HepG2 (cell line): ENCODE data around the gene ATAD1. TPM values are rescaled to one million over a fixed set of nuclear protein-coding genes. Genes with fewer than 3 reads are reported as not detected.

Experiments used
- BCL6 ChIP-seq: IDR thresholded peaks from 2 replicates; pipeline ENCODE4 v1.6.1; 2016; ENCODE audit warnings: missing genetic modification reagents, missing compliant biosample characterization
- CBFB ChIP-seq: sonication (generic); formaldehyde crosslinking; IDR thresholded peaks from 2 replicates; pipeline ENCODE4 v1.4.0; 2020; ENCODE audit warnings: missing genetic modification reagents
- HMGA1 ChIP-seq: sonication (generic); formaldehyde crosslinking; conservative IDR thresholded peaks from 2 replicates; pipeline ENCODE4 v1.4.0; 2020; ENCODE audit warnings: missing genetic modification reagents
- JDP2 ChIP-seq: sonication (generic); formaldehyde crosslinking; IDR thresholded peaks from 2 replicates; pipeline ENCODE4 v1.8.1; 2022; ENCODE audit warnings: missing genetic modification reagents, borderline replicate concordance
- RBM22 ChIP-seq: fragments of 200-400 bp; formaldehyde crosslinking; optimal IDR thresholded peaks from 2 replicates; pipeline ENCODE3; 2017; ENCODE audit warnings: mild to moderate bottlenecking, low read length, moderate library complexity
- TBX3 ChIP-seq: fragments of 450-650 bp; IDR thresholded peaks from 2 replicates; pipeline ENCODE4 v1.6.1; 2017; ENCODE audit warnings: antibody characterized with exemption, mild to moderate bottlenecking, inconsistent platforms, borderline replicate concordance
- TEAD3 ChIP-seq: optimal IDR thresholded peaks from 2 replicates; pipeline ENCODE3; 2016; ENCODE audit warnings: borderline replicate concordance
- UBTF ChIP-seq: sonication (generic); formaldehyde crosslinking; IDR thresholded peaks from 2 replicates; pipeline ENCODE4 v1.4.0; 2020; ENCODE audit warnings: mild to moderate bottlenecking, missing genetic modification reagents
- ZBTB20 ChIP-seq: sonication (generic); formaldehyde crosslinking; IDR thresholded peaks from 2 replicates; pipeline ENCODE4 v1.8.1; 2023; ENCODE audit warnings: missing genetic modification reagents, low read depth, mild to moderate bottlenecking, borderline replicate concordance
- ZBTB39 ChIP-seq: sonication (generic); formaldehyde crosslinking; IDR thresholded peaks from 2 replicates; pipeline ENCODE4 v1.5.0; 2020; ENCODE audit warnings: missing genetic modification reagents
- ZFYVE20 ChIP-seq: sonication (generic); formaldehyde crosslinking; IDR thresholded peaks from 2 replicates; pipeline ENCODE4 v1.8.0; 2023; ENCODE audit warnings: low read depth, mild to moderate bottlenecking, moderate library complexity, missing genetic modification reagents, borderline replicate concordance
- ZNF235 ChIP-seq: sonication (generic); formaldehyde crosslinking; IDR thresholded peaks from 2 replicates; pipeline ENCODE4 v1.8.1; 2023; ENCODE audit warnings: mild to moderate bottlenecking, missing genetic modification reagents, borderline replicate concordance
- ZNF331 ChIP-seq: sonication (generic); formaldehyde crosslinking; IDR thresholded peaks from 2 replicates; pipeline ENCODE4 v1.4.0; 2020; ENCODE audit warnings: missing genetic modification reagents
- ZNF530 ChIP-seq: sonication (generic); formaldehyde crosslinking; IDR thresholded peaks from 2 replicates; pipeline ENCODE4 v1.5.0; 2020; ENCODE audit warnings: low read depth, mild to moderate bottlenecking, missing genetic modification reagents
- ZNF552 ChIP-seq: sonication (generic); formaldehyde crosslinking; IDR thresholded peaks from 2 replicates; pipeline ENCODE4 v1.9.0; 2022; ENCODE audit warnings: missing genetic modification reagents, mild to moderate bottlenecking, borderline replicate concordance
- ZNF703 ChIP-seq: sonication (generic); formaldehyde crosslinking; IDR thresholded peaks from 2 replicates; pipeline ENCODE4 v1.5.1; 2020; ENCODE audit warnings: missing genetic modification reagents, mild to moderate bottlenecking, moderate library complexity, borderline replicate concordance
- ZNF770 ChIP-seq: sonication (generic); formaldehyde crosslinking; IDR thresholded peaks from 2 replicates; pipeline ENCODE4 v1.5.0; 2020; ENCODE audit warnings: mild to moderate bottlenecking, missing genetic modification reagents
- polyA plus RNA-seq, 8 experiments: library from polyadenylated mRNA; depleted of rRNA in 3 of 8; stranded (reverse) in 7 of 8; unstranded in 1 of 8; fragments of >200 nt; fragmentation: Illumina TruSeq in 4 of 8; extraction: Trizol in 4 of 8; gene quantifications; 2 replicates each; pipeline versions ENCODE4 v1.2.1 to v1.2.3, GENCODE V29; 2011 to 2016; ENCODE audit warnings: low read depth in 4 of 8, missing spikeins in 1 of 8, mixed read lengths in 1 of 8; ENCODE audit not compliant: insufficient read depth in 1 of 8
- total RNA-seq, 5 experiments: library from RNA; depleted of rRNA; stranded (reverse); fragments of >200 nt; fragmentation: Illumina TruSeq; extraction: Trizol; gene quantifications; 2 replicates each; pipeline ENCODE4 v1.2.3, GENCODE V29; 2016; ENCODE audit warnings: low read depth in 1 of 5
- TF ChIP-seq, protein P1 (sequence below): sonication (generic); formaldehyde crosslinking; IDR thresholded peaks from 2 replicates; pipeline ENCODE4 v1.4.0; 2020; ENCODE audit warnings: mild to moderate bottlenecking, missing genetic modification reagents

Gene ATAD1
- total and polyA plus RNA-seq, 2 of the 13 experiments (the other 11 are each of a cell fraction or from before 2014, with no cell fraction given) = 14.9 to 28.2 TPM

DNA sequence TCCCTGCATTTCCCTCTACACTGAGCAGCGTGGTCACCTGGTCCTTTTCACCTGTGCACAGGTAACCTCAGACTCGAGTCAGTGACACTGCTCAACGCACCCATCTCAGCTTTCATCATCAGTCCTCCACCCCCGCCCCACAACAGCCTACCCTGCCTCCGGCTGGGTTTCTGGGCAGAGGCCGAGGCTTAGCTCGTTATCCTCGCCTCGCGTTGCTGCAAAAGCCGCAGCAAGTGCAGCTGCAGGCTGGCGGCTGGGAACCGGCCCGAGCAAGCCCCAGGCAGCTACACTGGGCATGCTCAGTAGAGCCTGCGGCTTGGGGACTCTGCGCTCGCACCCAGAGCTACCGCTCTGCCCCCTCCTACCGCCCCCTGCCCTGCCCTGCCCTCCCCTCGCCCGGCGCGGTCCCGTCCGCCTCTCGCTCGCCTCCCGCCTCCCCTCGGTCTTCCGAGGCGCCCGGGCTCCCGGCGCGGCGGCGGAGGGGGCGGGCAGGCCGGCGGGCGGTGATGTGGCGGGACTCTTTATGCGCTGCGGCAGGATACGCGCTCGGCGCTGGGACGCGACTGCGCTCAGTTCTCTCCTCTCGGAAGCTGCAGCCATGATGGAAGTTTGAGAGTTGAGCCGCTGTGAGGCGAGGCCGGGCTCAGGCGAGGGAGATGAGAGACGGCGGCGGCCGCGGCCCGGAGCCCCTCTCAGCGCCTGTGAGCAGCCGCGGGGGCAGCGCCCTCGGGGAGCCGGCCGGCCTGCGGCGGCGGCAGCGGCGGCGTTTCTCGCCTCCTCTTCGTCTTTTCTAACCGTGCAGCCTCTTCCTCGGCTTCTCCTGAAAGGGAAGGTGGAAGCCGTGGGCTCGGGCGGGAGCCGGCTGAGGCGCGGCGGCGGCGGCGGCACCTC is 45.3 kb upstream of the ATAD1 start, which contains the start of the genes KLLN and PTEN (continued):
- TF ChIP-seq ZBTB20 (0 out of 2 replicates have a peak, but pooled peaks have one; percentile 7), ZNF235 (CRISPR knock-in tag) (no peak), BCL6 (CRISPR knock-in tag) (no peak), ZNF703 (0 out of 2 replicates have a peak, but pooled peaks have one; percentile 68), ZNF331 (CRISPR knock-in tag) (peak; percentile 84; the same call in 1 of the 2 replicates), CBFB (CRISPR knock-in tag) (peak; percentile 87), ZFYVE20 (CRISPR knock-in tag) (peak; percentile 70; the same call in 1 of the 2 replicates), UBTF (CRISPR knock-in tag) (peak; percentile 89), ZNF770 (CRISPR knock-in tag) (peak; percentile 48; the same call in 1 of the 2 replicates), RBM22 (no peak), ZBTB39 (CRISPR knock-in tag) (no peak), HMGA1 (no peak), TBX3 (no peak), ZNF530 (no peak), JDP2 (peak; percentile 58; the same call in 1 of the 2 replicates), TEAD3 (CRISPR knock-in tag) (peak; percentile 42), ZNF552 (CRISPR knock-in tag) (0 out of 2 replicates have a peak, but pooled peaks have one; percentile 27)
- TF ChIP-seq, protein P1, sequence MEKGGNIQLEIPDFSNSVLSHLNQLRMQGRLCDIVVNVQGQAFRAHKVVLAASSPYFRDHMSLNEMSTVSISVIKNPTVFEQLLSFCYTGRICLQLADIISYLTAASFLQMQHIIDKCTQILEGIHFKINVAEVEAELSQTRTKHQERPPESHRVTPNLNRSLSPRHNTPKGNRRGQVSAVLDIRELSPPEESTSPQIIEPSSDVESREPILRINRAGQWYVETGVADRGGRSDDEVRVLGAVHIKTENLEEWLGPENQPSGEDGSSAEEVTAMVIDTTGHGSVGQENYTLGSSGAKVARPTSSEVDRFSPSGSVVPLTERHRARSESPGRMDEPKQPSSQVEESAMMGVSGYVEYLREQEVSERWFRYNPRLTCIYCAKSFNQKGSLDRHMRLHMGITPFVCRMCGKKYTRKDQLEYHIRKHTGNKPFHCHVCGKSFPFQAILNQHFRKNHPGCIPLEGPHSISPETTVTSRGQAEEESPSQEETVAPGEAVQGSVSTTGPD (CRISPR knock-in tag) = no peak
